HG03457 (cell line): ENCODE data around the gene HCN3.
A peak's percentile ranks its signal among the peaks of the same experiment; 100 is the strongest.

Experiments used
- ATAC-seq: cut with Tn5 transposase; IDR thresholded peaks from one replicate; pipeline ENCODE4 v1.9.1; 2021; ENCODE audit warnings: moderate number of reproducible peaks; ENCODE audit not compliant: unreplicated experiment

Gene HCN3

GRCh38 chr1:155254228-155254713, 23.0 kb upstream of the HCN3 start:
- ATAC-seq = no peak

GRCh38 chr1:155254714-155255242, 22.5 kb upstream of the HCN3 start:
- ATAC-seq = no peak

- ATAC-seq = no peak
Observed at GRCh38 chr1:155255243-155256007, 21.8 kb upstream of the HCN3 start, which contains the start of gene ENTREP3. Gene ENTREP3 (minus strand): TSS chr1:155255483. CDS start chr1:155254877, 606 bp downstream.

GRCh38 chr1:155256058-155256852, 21.0 kb upstream of the HCN3 start:
- ATAC-seq = no peak

- no peak for ATAC-seq
Observed at GRCh38 chr1:155260276-155260675, 17.0 kb upstream of the HCN3 start.

GRCh38 chr1:155261493-155261851, 15.8 kb upstream of the HCN3 start:
- ATAC-seq = no peak

- peak; percentile 66 for ATAC-seq
Observed at GRCh38 chr1:155261852-155262673, 15.2 kb upstream of the HCN3 start, which contains the start of gene SCAMP3. Gene SCAMP3 (minus strand): TSS chr1:155262360. CDS start chr1:155262151, 209 bp downstream.

GRCh38 chr1:155263067-155263466, 14.2 kb upstream of the HCN3 start:
- ATAC-seq = no peak

GRCh38 chr1:155266553-155266952, 10.7 kb upstream of the HCN3 start:
- ATAC-seq = no peak

GRCh38 chr1:155267373-155267772, 9.9 kb upstream of the HCN3 start:
- no peak for ATAC-seq

GRCh38 chr1:155268630-155269029, 8.6 kb upstream of the HCN3 start:
- no peak for ATAC-seq

- no peak for ATAC-seq
Observed at GRCh38 chr1:155269381-155269780, 7.9 kb upstream of the HCN3 start.

GRCh38 chr1:155272466-155273342, 4.6 kb upstream of the HCN3 start:
- ATAC-seq = peak; percentile 23

GRCh38 chr1:155273343-155274245, 3.7 kb upstream of the HCN3 start, which contains the start of gene CLK2:
Gene CLK2 (minus strand): TSS chr1:155273504. CDS start chr1:155270977, 2,527 bp downstream.
- ATAC-seq = peak; percentile 54

- no peak for ATAC-seq
Observed at GRCh38 chr1:155277902-155278688, 832 bp downstream of the HCN3 start.

GRCh38 chr1:155278689-155279160, 1.5 kb downstream of the HCN3 start:
- no peak for ATAC-seq

- ATAC-seq = no peak
Observed at GRCh38 chr1:155279268-155279667, 2.0 kb downstream of the HCN3 start.
